HCT116 (cell line): Measurements from ENCODE around the gene NAGK. TPM values are rescaled to one million over a fixed set of nuclear protein-coding genes. Genes with fewer than 3 reads are reported as not detected.

ENCODE experiments used
- ATAC-seq: fragments of 200-7000 bp; cut with Tn5 transposase; 2 replicates; pipeline ENCODE4 v1.9.1; 2020; ENCODE audit warnings: mild to moderate bottlenecking, moderate library complexity
- BruUV-seq: library from RNA; stranded (reverse); fragments of 400-500 nt; replicated peaks from 2 replicates; lab custom pipeline; 2021; lab: Mats Ljungman, UMichigan
- CTCF ChIA-PET: fragments of 300-600 bp; sonication (Branson Sonifier 250); formaldehyde crosslinking; loops from one replicate; lab custom pipeline; 2021; ENCODE audit warnings: antibody characterized with exemption; lab: Charles Lee
- POLR2A ChIA-PET: fragments of 300-600, 350-600 bp; sonication (Branson Sonifier 250); formaldehyde crosslinking; loops from one replicate; lab custom pipeline; 2021; ENCODE audit warnings: antibody characterized with exemption; lab: Charles Lee
- RAD21 ChIA-PET, 2 experiments: fragments of 300-600 bp; sonication (Branson Sonifier 250); formaldehyde crosslinking; loops; one replicate each; lab custom pipeline; 2023; ENCODE audit warnings: low total read pairs in 2 of 2; ENCODE audit not compliant: uncharacterized antibody in 2 of 2, unreplicated experiment in 2 of 2, low non-redundant PET in 1 of 2; lab: Charles Lee
- DNase-seq: peaks from one replicate; pipeline ENCODE4 v3.0.0-alpha.2; 2010; ENCODE audit warnings: low read depth, low spot score
- H2AFZ ChIP-seq: fragments of 200-600 bp; shearing (Covaris generic), sonication (generic); 2 replicates; pipeline ENCODE4 v1.6.1; 2017; ENCODE audit warnings: low read depth, mixed run types, mixed read lengths, antibody characterized with exemption, low read length; ENCODE audit not compliant: poor library complexity, severe bottlenecking
- H3K27ac ChIP-seq: 2 replicates; pipeline ENCODE4 v1.5.1; 2012; ENCODE audit warnings: low read depth, low read length
- H3K27me3 ChIP-seq: fragments of 200-600 bp; sonication (generic); 2 replicates; pipeline ENCODE4 v1.6.1; 2016; ENCODE audit warnings: mixed run types, low read length, mixed read lengths; ENCODE audit not compliant: insufficient read depth
- H3K36me3 ChIP-seq, 2 experiments: fragments of 200-500 bp in 1 of 2; fragments of 200-600 bp in 1 of 2; sonication (Bioruptor generic) in 1 of 2; sonication (generic) in 1 of 2; 2 replicates each; pipeline versions ENCODE4 v1.5.1 to v1.6.1; 2014 to 2016; ENCODE audit warnings: low read length in 2 of 2, inconsistent platforms in 1 of 2, mixed read lengths in 1 of 2, mixed run types in 1 of 2; ENCODE audit not compliant: insufficient read depth in 2 of 2, control insufficient read depth in 1 of 2
- H3K4me1 ChIP-seq, 2 experiments: fragments of 200-600 bp in 1 of 2; sonication (generic) in 1 of 2; 2 replicates each; pipeline versions ENCODE4 v1.5.1 to v1.6.1; 2012 to 2017; ENCODE audit warnings: low read length in 2 of 2, inconsistent platforms in 1 of 2, mild to moderate bottlenecking in 1 of 2, mixed read lengths in 1 of 2, mixed run types in 1 of 2, moderate library complexity in 1 of 2; ENCODE audit not compliant: insufficient read depth in 2 of 2, control insufficient read depth in 1 of 2
- H3K4me2 ChIP-seq: fragments of 200-600 bp; sonication (generic); 2 replicates; pipeline ENCODE4 v1.6.1; 2017; ENCODE audit warnings: mixed run types, low read length, mixed read lengths
- H3K4me3 ChIP-seq, 2 experiments: fragments of 200-600 bp in 1 of 2; sonication (generic) in 1 of 2; replicated peaks in 1 of 2; 2 replicates each; pipeline ENCODE4 v1.5.1; 2011 to 2016; ENCODE audit warnings: low read length in 2 of 2, control low read depth in 1 of 2, low read depth in 1 of 2, mild to moderate bottlenecking in 1 of 2, mixed read lengths in 1 of 2, mixed run types in 1 of 2
- H3K79me2 ChIP-seq: fragments of 200-600 bp; sonication (generic); 2 replicates; pipeline ENCODE4 v1.6.1; 2017; ENCODE audit warnings: mild to moderate bottlenecking, mixed run types, low read length, moderate library complexity, mixed read lengths; ENCODE audit not compliant: insufficient read depth
- H3K9ac ChIP-seq: fragments of 200-600 bp; sonication (generic); 2 replicates; pipeline ENCODE4 v1.6.1; 2016; ENCODE audit warnings: low read length, mixed read lengths
- H3K9me2 ChIP-seq: fragments of 200-600 bp; sonication (generic), shearing (Covaris generic); 2 replicates; pipeline ENCODE4 v1.6.1; 2017; ENCODE audit warnings: mixed run types, mild to moderate bottlenecking, moderate library complexity; ENCODE audit not compliant: insufficient read depth
- H3K9me3 ChIP-seq, 2 experiments: fragments of 200-500 bp in 1 of 2; fragments of 200-600 bp in 1 of 2; sonication (Bioruptor generic) in 1 of 2; sonication (generic) in 1 of 2; 2 replicates each; pipeline ENCODE4 v1.6.1; 2014 to 2017; ENCODE audit warnings: low read length in 2 of 2, mixed read lengths in 2 of 2, inconsistent platforms in 1 of 2, low read depth in 1 of 2, mild to moderate bottlenecking in 1 of 2, mixed run types in 1 of 2, moderate library complexity in 1 of 2; ENCODE audit not compliant: control insufficient read depth in 1 of 2, insufficient read depth in 1 of 2
- H4K20me1 ChIP-seq: fragments of 200-600 bp; sonication (generic), shearing (Covaris generic); 2 replicates; pipeline ENCODE4 v1.6.1; 2017; ENCODE audit warnings: mixed run types, mild to moderate bottlenecking, moderate library complexity; ENCODE audit not compliant: insufficient read depth
- ATF3 ChIP-seq: IDR thresholded peaks from 2 replicates; pipeline ENCODE4 v1.6.1; 2012
- CEBPB ChIP-seq: IDR thresholded peaks from 2 replicates; pipeline ENCODE4 v1.6.1; 2012; ENCODE audit warnings: low read depth
- EGR1 ChIP-seq: IDR thresholded peaks from 2 replicates; pipeline ENCODE4 v1.6.1; 2012; ENCODE audit warnings: low read depth
- JUND ChIP-seq: IDR thresholded peaks from 2 replicates; pipeline ENCODE4 v1.6.1; 2012
- POLR2A ChIP-seq: IDR thresholded peaks from 2 replicates; pipeline ENCODE4 v1.7.0; 2011; ENCODE audit warnings: borderline replicate concordance; ENCODE audit not compliant: insufficient read depth, insufficient read length; ENCODE audit errors: extremely low read depth
- POLR2AphosphoS5 ChIP-seq: IDR thresholded peaks from 2 replicates; pipeline ENCODE4 v1.6.1; 2011; ENCODE audit warnings: mild to moderate bottlenecking, low read depth, low read length, moderate library complexity
- SRF ChIP-seq: IDR thresholded peaks from 2 replicates; pipeline ENCODE4 v1.6.1; 2012; ENCODE audit warnings: low read depth
- TCF7L2 ChIP-seq: IDR thresholded peaks from 2 replicates; pipeline ENCODE4 v1.7.0; 2011; ENCODE audit warnings: borderline replicate concordance, inconsistent platforms; ENCODE audit not compliant: insufficient read depth, insufficient read length; ENCODE audit errors: extremely low read depth
- intact Hi-C: fragments of 100-400 bp; cut with micrococcal nuclease; formaldehyde crosslinking; loops from 2 replicates; pipeline ENCODE4 v1.10.0; 2022
- total RNA-seq: library from RNA; stranded (reverse); gene quantifications from one replicate; pipeline ENCODE4 v1.2.1, GENCODE V29; 2021; ENCODE audit not compliant: unreplicated experiment
- TF ChIP-seq, protein P1 (sequence below): IDR thresholded peaks from 2 replicates; pipeline ENCODE4 v1.6.1; 2012
- TF ChIP-seq, protein P2 (sequence below): IDR thresholded peaks from 2 replicates; pipeline ENCODE4 v1.6.1; 2011; ENCODE audit warnings: mild to moderate bottlenecking, low read length, moderate library complexity; ENCODE audit not compliant: insufficient replicate concordance; ENCODE audit errors: extremely low read depth

NAGK gene
- total RNA-seq, 1 experiment from 2014 or later, result 36.8 TPM

DNA sequence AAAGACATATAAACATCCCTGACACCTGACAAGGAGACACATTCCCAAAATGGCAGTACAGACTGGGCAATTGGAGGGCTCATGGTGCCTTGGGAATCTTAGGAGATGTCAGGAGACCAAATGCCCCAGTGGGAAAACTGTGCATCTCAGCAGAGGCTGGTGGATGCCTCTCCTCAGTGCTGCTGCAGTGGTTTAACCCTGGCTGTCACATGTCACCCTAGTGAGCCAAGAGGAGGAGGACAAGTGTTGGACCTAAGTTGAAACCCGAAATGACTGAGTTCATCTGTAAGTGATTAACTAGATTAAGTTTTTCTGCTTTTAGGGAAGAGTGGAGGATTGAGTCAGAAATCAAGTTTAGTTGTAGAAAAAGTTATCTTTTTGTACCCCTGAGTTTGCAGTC lies 5.2 kb upstream of the NAGK start:
- Histone ChIP-seq H3K79me2 (no peaks in the 10 kb centered on the region), H2AFZ (no peak overlapping the region), H3K27ac (no peak overlapping the region), H3K36me3 (no peaks in the 10 kb centered on the region), H3K9me2 (no peaks in the 10 kb centered on the region), H4K20me1 (no peaks in the 10 kb centered on the region), H3K9ac (no peak overlapping the region), H3K4me1 (peaks cover 4 to 12% of the 10 kb centered on the region in 2 experiments), H3K4me3 (no peak overlapping the region), H3K9me3 (no peaks in the 10 kb centered on the region), H3K27me3 (no peaks in the 10 kb centered on the region), H3K4me2 (no peak overlapping the region)
- POLR2A ChIA-PET, result no interaction called here
- RAD21 ChIA-PET, result no interaction called here
- DNase-seq (no peak), ATAC-seq (no peak)
- no peak for TF ChIP-seq POLR2A
- no peak for TF ChIP-seq ATF3
- CTCF ChIA-PET, result no interaction called here
- no TSS peak for BruUV-seq
- intact Hi-C loops, result no loop called here

DNA sequence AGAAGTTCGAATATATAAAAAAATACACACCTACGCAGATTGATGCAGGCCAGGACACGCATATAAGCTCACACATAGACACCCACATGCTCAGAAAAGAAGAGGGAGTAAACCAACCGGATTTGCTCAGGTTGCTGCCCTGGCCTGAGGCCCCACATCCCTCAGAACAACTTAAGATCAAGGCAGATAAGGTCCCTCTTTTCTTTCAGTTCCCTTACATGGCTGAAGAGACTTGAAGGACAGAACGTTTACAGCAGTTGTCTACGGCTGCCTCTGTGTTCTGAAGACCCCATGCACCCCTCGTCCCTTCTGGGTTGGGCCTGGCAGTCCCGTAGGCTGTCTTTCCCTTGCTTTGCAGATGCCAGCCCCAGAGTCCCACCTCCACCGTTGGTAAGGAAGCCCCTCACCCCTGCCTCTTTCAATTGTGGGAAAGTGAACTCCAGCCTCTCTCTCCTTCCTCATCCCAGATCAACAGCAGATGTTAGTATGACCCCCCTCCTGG lies 4.3 kb upstream of the NAGK start:
- H3K9me3 ChIP-seq, result no peaks in the 10 kb centered on the region
- TF ChIP-seq EGR1, result no peak
- TF ChIP-seq, protein P1, sequence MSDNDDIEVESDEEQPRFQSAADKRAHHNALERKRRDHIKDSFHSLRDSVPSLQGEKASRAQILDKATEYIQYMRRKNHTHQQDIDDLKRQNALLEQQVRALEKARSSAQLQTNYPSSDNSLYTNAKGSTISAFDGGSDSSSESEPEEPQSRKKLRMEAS, result no peak
- TF ChIP-seq POLR2AphosphoS5, result no peak
- no peak for TF ChIP-seq SRF
- no peak for TF ChIP-seq ATF3
- no peak for TF ChIP-seq JUND
- no peak for TF ChIP-seq CEBPB
- no peak for TF ChIP-seq TCF7L2
- TF ChIP-seq, protein P2, sequence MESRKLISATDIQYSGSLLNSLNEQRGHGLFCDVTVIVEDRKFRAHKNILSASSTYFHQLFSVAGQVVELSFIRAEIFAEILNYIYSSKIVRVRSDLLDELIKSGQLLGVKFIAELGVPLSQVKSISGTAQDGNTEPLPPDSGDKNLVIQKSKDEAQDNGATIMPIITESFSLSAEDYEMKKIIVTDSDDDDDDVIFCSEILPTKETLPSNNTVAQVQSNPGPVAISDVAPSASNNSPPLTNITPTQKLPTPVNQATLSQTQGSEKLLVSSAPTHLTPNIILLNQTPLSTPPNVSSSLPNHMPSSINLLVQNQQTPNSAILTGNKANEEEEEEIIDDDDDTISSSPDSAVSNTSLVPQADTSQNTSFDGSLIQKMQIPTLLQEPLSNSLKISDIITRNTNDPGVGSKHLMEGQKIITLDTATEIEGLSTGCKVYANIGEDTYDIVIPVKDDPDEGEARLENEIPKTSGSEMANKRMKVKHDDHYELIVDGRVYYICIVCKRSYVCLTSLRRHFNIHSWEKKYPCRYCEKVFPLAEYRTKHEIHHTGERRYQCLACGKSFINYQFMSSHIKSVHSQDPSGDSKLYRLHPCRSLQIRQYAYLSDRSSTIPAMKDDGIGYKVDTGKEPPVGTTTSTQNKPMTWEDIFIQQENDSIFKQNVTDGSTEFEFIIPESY, result no peak
- DNase-seq, result no peak
- no peak overlapping the region for H3K9ac ChIP-seq
- no peaks in the 10 kb centered on the region for H3K36me3 ChIP-seq
- H3K4me3 ChIP-seq, result no peak overlapping the region
- ATAC-seq, result no peak
- no peaks in the 10 kb centered on the region for H3K79me2 ChIP-seq
- no peaks in the 10 kb centered on the region for H3K9me2 ChIP-seq
- H4K20me1 ChIP-seq, result no peaks in the 10 kb centered on the region
- ChIA-PET POLR2A (no interaction called here), RAD21 (no interaction called here), CTCF (no interaction called here)
- peaks cover 5 to 20% of the 10 kb centered on the region in 2 experiments for H3K4me1 ChIP-seq
- no peak overlapping the region for H3K4me2 ChIP-seq
- H2AFZ ChIP-seq, result no peak overlapping the region
- intact Hi-C loops, result no loop called here
- H3K27ac ChIP-seq, result no peak overlapping the region
- BruUV-seq, result no TSS peak
- no peaks in the 10 kb centered on the region for H3K27me3 ChIP-seq
